GM06990 (cell line): Measurements from ENCODE around the gene GPR18.

Experiments
- DNase-seq: peaks from one replicate; pipeline ENCODE4 v3.0.0-alpha.2; 2011; ENCODE audit not compliant: insufficient read length; ENCODE audit errors: extremely low read depth
- H3K27me3 ChIP-seq: replicated peaks from 2 replicates; pipeline ENCODE4 v1.6.0; 2011; ENCODE audit warnings: low read length; ENCODE audit not compliant: control insufficient read depth, insufficient read depth
- H3K36me3 ChIP-seq: 2 replicates; pipeline ENCODE4 v1.5.1; 2011; ENCODE audit warnings: low read length; ENCODE audit not compliant: control insufficient read depth, insufficient read depth
- H3K4me3 ChIP-seq: replicated peaks from 2 replicates; pipeline ENCODE4 v1.5.1; 2011; ENCODE audit warnings: low read depth, mild to moderate bottlenecking, control low read depth, low read length
- TF ChIP-seq, protein P1 (sequence below): IDR thresholded peaks from 2 replicates; pipeline ENCODE4 v1.5.1; 2011; ENCODE audit warnings: low read length, control low read depth, mild to moderate bottlenecking, inconsistent platforms; ENCODE audit not compliant: insufficient read depth, poor library complexity, severe bottlenecking

Gene GPR18

DNA sequence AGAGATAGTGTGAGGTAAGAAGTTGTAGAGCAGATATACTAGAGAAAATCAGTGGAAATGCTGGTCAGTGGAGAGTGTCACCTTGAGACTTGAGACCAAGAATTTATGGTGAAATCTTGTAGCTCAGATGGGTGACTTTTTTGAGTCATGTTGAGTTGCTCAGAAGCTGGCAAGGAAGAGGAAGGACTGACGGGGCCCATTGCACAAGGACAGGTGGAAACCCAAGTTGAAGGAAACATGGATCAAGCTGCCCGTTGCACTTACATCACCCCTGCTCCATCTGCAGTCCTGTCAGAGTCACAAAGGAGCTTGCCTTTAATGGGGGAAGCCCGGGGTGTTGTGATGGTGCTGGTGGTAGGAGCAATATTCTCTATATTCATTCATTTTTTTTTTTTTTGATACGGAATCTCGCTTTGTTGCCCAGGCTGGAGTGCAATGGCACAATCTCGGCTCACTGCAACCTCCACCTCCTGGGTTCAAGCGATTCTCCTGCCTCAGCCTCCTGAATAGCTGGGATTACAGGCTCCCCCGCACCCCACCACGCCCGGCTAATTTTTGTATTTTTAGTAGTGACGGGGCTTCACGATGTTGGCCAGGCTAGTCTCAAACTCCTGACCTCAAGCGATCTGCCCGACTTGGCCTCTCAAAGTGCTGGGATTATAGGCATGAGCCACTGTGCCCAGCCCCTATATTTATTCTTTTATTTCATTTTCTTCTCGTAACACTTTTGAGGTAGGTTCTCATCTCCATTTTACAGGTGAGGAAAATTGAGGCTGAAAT lies 30.1 kb downstream of the GPR18 start:
- no peaks in the 10 kb centered on the region for H3K27me3 ChIP-seq
- TF ChIP-seq, protein P1, sequence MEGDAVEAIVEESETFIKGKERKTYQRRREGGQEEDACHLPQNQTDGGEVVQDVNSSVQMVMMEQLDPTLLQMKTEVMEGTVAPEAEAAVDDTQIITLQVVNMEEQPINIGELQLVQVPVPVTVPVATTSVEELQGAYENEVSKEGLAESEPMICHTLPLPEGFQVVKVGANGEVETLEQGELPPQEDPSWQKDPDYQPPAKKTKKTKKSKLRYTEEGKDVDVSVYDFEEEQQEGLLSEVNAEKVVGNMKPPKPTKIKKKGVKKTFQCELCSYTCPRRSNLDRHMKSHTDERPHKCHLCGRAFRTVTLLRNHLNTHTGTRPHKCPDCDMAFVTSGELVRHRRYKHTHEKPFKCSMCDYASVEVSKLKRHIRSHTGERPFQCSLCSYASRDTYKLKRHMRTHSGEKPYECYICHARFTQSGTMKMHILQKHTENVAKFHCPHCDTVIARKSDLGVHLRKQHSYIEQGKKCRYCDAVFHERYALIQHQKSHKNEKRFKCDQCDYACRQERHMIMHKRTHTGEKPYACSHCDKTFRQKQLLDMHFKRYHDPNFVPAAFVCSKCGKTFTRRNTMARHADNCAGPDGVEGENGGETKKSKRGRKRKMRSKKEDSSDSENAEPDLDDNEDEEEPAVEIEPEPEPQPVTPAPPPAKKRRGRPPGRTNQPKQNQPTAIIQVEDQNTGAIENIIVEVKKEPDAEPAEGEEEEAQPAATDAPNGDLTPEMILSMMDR: no peak
- DNase-seq: peak; percentile 20
- no peaks in the 10 kb centered on the region; the same call in 1 of the 2 replicates for H3K36me3 ChIP-seq
- peak overlapping the region; percentile 33; the same call in 1 of the 2 replicates for H3K4me3 ChIP-seq

DNA sequence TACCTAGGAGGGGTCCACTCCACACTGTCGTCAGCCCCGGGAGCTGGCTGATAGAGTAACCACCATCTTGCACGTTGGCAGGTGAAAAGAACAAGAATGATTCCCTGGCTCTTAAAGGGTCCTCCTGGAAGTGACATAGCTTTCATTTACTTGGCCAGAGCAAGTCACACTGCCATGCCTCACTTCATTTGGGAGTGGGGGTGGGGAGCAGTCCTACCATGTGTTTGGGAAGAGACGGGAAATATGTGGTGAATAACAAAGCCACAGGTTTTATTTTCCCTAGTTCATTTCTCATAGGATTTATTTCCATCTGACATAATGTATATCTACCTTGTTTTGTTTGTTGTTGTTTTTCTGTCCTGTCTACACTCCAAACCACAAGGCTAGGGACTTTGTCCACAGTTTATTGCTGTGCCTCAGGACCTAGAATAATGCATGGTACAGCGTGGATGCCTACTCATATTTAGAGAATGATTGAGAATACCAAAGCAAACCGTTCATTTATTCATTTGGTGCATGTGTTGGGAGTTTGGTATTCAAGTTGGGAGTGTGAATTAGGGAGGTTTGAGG lies 30.8 kb downstream of the GPR18 start:
- Histone ChIP-seq H3K4me3 (no peak overlapping the region), H3K36me3 (no peaks in the 10 kb centered on the region; the same call in 1 of the 2 replicates), H3K27me3 (no peaks in the 10 kb centered on the region)
- DNase-seq: no peak
- TF ChIP-seq, protein P1: no peak

DNA sequence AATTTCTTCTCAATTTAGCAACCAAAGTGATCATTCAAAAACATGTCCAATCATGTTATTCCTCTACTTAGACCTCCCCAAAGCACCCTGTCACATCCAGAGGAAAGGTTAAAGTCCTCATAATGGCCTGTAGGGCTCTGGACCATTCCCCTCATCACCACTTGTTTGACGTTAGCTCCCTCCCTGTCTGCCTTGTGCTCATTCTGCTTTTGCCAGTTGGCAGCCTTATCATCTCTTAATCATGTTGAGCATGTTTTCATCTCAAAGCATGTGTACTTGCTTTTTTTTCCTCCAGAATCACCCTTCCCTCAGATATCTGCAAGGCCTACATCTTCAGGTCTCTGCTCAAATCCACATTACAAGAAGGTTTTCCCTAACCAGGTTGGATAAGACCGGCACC lies 31.7 kb downstream of the GPR18 start:
- no peak for DNase-seq
- no peaks in the 10 kb centered on the region for H3K27me3 ChIP-seq
- no peak overlapping the region for H3K4me3 ChIP-seq
- TF ChIP-seq, protein P1: no peak
- H3K36me3 ChIP-seq: no peaks in the 10 kb centered on the region; the same call in 1 of the 2 replicates

DNA sequence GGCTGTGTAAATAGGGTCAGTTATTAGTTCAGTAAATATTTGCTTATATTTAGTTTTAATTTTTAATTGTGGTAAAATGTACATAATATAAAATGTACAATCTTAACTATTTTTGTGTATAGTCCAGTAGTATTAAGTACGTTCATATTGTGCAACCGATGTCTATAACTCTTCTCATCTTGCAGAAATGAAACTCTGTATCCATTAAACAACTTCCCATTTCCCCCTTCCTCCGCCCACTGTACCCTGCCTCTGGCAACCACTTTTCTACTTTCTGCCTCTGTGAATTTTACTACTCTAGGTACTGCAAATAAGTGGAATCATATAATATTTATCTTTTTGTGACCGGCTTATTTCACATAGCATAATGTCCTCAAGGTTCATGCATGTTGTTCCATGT lies 33.1 kb downstream of the GPR18 start:
- Histone ChIP-seq H3K27me3 (no peaks in the 10 kb centered on the region), H3K4me3 (no peak overlapping the region), H3K36me3 (no peaks in the 10 kb centered on the region; the same call in 1 of the 2 replicates)
- TF ChIP-seq, protein P1: no peak
- no peak for DNase-seq

DNA sequence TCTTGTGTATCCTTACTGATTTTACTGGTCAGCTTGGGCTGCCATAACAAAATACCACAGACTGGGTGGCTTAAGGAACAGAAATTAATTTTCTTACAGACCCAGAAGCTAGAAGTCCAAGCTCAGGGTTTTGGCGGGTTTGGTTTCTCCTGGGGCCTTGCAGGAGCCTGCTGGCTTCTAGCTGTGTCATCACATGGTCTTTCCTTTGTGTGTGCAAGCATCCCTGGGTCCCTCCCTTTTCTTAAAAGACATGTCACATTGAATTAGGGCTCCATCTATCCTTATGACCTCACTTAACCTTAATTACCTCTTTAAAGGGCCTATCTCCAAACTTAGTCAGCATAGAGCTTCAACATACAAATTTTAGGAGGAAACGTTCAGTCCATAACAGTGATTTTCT lies 34.2 kb downstream of the GPR18 start:
- TF ChIP-seq, protein P1: no peak
- no peak for DNase-seq
- Histone ChIP-seq H3K36me3 (no peaks in the 10 kb centered on the region; the same call in 1 of the 2 replicates), H3K4me3 (no peak overlapping the region), H3K27me3 (no peaks in the 10 kb centered on the region)

DNA sequence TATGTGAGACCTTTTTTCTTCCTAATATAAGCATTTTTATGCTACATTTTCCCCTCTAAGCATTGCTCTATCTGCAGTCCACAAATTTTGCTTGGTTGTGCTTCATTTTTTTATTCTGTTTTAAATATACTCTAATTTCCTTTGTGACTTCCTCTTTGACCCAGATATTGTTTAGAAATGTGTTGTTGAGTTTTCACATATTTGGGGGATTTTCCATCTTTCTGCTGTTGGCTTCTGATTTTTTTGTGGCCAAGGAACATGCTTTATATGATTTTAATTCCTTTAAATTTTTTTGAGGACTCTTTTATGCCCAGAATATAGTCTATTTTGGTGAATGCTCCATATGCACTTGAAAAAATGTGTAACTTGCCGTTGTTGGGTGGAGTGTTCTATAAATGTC lies 34.6 kb downstream of the GPR18 start:
- H3K36me3 ChIP-seq: no peaks in the 10 kb centered on the region; the same call in 1 of the 2 replicates
- TF ChIP-seq, protein P1: no peak
- no peaks in the 10 kb centered on the region for H3K27me3 ChIP-seq
- no peak for DNase-seq
- H3K4me3 ChIP-seq: no peak overlapping the region
